Peyer's patch (tissue), 4 donors: ENCODE data around the gene PPFIA4.

Source experiments
- POLR2A ChIP-seq, 2 donors: fragments of 450-650 bp; IDR thresholded peaks; one replicate each; pipeline ENCODE4 v1.5.1; 2017; ENCODE audit warnings: antibody characterized with exemption in 2 of 2, mild to moderate bottlenecking in 2 of 2, moderate library complexity in 2 of 2
- TF ChIP-seq, protein P1 (sequence below), 6 experiments: fragments of 450-650 bp in 4 of 6; fragments of 200-600 bp in 2 of 6; sonication (generic) in 1 of 6; IDR thresholded peaks; one replicate each; pipeline ENCODE4 v1.5.1; 2017 to 2019; ENCODE audit warnings: antibody characterized with exemption in 6 of 6, mild to moderate bottlenecking in 3 of 6, moderate library complexity in 1 of 6

DNA sequence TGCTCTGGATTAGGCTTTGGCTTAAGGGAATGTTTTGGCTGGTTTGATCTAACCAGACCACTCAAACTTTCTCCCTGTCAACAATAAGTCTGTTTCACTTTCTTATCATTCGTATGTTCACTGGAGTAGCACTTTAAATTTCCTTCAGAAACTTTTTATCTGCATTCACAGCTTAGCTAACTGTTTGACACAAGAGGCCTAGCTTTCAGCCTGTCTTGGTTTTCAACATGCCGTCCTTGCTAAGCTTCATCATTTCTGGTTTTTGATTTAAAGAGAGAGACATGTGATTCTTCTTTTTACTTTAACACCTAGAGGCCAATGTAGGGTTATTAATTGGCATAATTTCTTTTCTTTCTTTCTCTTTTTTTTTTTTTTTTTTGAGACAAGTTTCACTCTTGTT is 44.4 kb upstream of the PPFIA4 start:
- no peak for TF ChIP-seq POLR2A (IDR thresholded peaks at IDR 0.05)
- TF ChIP-seq, protein P1, sequence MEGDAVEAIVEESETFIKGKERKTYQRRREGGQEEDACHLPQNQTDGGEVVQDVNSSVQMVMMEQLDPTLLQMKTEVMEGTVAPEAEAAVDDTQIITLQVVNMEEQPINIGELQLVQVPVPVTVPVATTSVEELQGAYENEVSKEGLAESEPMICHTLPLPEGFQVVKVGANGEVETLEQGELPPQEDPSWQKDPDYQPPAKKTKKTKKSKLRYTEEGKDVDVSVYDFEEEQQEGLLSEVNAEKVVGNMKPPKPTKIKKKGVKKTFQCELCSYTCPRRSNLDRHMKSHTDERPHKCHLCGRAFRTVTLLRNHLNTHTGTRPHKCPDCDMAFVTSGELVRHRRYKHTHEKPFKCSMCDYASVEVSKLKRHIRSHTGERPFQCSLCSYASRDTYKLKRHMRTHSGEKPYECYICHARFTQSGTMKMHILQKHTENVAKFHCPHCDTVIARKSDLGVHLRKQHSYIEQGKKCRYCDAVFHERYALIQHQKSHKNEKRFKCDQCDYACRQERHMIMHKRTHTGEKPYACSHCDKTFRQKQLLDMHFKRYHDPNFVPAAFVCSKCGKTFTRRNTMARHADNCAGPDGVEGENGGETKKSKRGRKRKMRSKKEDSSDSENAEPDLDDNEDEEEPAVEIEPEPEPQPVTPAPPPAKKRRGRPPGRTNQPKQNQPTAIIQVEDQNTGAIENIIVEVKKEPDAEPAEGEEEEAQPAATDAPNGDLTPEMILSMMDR (IDR thresholded peaks at IDR 0.05) = no peak
